BE2C (cell line): Measurements from ENCODE around the gene C10orf90.

Experiments used
- DNase-seq: peaks from one replicate; pipeline ENCODE4 v3.0.0-alpha.2; 2020
- H3K27me3 ChIP-seq: fragments of 250-450 bp; sonication (Bioruptor Pico); 2 replicates; pipeline ENCODE4 v1.5.1; 2020; ENCODE audit warnings: mild to moderate bottlenecking
- H3K36me3 ChIP-seq: fragments of 250-450 bp; sonication (Bioruptor Pico); 2 replicates; pipeline ENCODE4 v1.5.1; 2020; ENCODE audit warnings: mild to moderate bottlenecking
- H3K4me1 ChIP-seq: fragments of 250-450 bp; sonication (Bioruptor Pico); 2 replicates; pipeline ENCODE4 v1.5.1; 2020
- H3K4me3 ChIP-seq: 2 replicates; pipeline ENCODE4 v1.5.1; 2011; ENCODE audit warnings: low read depth, low read length
- H3K9me3 ChIP-seq: fragments of 250-450 bp; sonication (Bioruptor Pico); 2 replicates; pipeline ENCODE4 v1.5.1; 2020
- CTCF ChIP-seq: IDR thresholded peaks from 2 replicates; pipeline ENCODE4 v1.5.1; 2012; ENCODE audit warnings: mild to moderate bottlenecking, low read depth, low read length

Gene C10orf90

GRCh38 chr10:126661841-126662515, 8.5 kb downstream of the C10orf90 start:
- Histone ChIP-seq H3K9me3 (no peaks in the 10 kb centered on the region), H3K4me3 (no peak overlapping the region), H3K36me3 (no peaks in the 10 kb centered on the region), H3K27me3 (no peaks in the 10 kb centered on the region), H3K4me1 (no peaks in the 10 kb centered on the region)
- no peak for TF ChIP-seq CTCF
- no peak for DNase-seq

- H3K4me1 ChIP-seq = no peaks in the 10 kb centered on the region
- no peak for DNase-seq
- TF ChIP-seq CTCF = no peak
- no peak overlapping the region for H3K4me3 ChIP-seq
- no peaks in the 10 kb centered on the region for H3K27me3 ChIP-seq
- H3K9me3 ChIP-seq = no peaks in the 10 kb centered on the region
- H3K36me3 ChIP-seq = no peaks in the 10 kb centered on the region
Measured at GRCh38 chr10:126661356-126661755, 9.1 kb downstream of the C10orf90 start.

- no peak for TF ChIP-seq CTCF
- H3K27me3 ChIP-seq = no peaks in the 10 kb centered on the region
- H3K4me3 ChIP-seq = no peak overlapping the region
- DNase-seq = no peak
- H3K9me3 ChIP-seq = no peaks in the 10 kb centered on the region
- no peaks in the 10 kb centered on the region for H3K36me3 ChIP-seq
- no peaks in the 10 kb centered on the region for H3K4me1 ChIP-seq
Measured at GRCh38 chr10:126659750-126660149, 10.7 kb downstream of the C10orf90 start.

- no peak for TF ChIP-seq CTCF
- no peaks in the 10 kb centered on the region for H3K36me3 ChIP-seq
- H3K27me3 ChIP-seq = no peaks in the 10 kb centered on the region
- H3K4me1 ChIP-seq = no peaks in the 10 kb centered on the region
- H3K9me3 ChIP-seq = no peaks in the 10 kb centered on the region
- DNase-seq = no peak
- H3K4me3 ChIP-seq = no peak overlapping the region
Measured at GRCh38 chr10:126658928-126659327, 11.6 kb downstream of the C10orf90 start.

- Histone ChIP-seq H3K27me3 (no peaks in the 10 kb centered on the region), H3K9me3 (no peaks in the 10 kb centered on the region), H3K4me3 (no peak overlapping the region), H3K36me3 (no peaks in the 10 kb centered on the region), H3K4me1 (no peaks in the 10 kb centered on the region)
- no peak for TF ChIP-seq CTCF
- no peak for DNase-seq
Measured at GRCh38 chr10:126654579-126654978, 15.9 kb downstream of the C10orf90 start.

- Histone ChIP-seq H3K4me3 (no peak overlapping the region), H3K4me1 (no peaks in the 10 kb centered on the region), H3K9me3 (no peaks in the 10 kb centered on the region), H3K36me3 (no peaks in the 10 kb centered on the region), H3K27me3 (no peaks in the 10 kb centered on the region)
- DNase-seq = no peak
- no peak for TF ChIP-seq CTCF
Measured at GRCh38 chr10:126651467-126651866, 19.0 kb downstream of the C10orf90 start.
